ENCODE data around the gene VAV3. TPM values are rescaled to one million over a fixed set of nuclear protein-coding genes. Genes with fewer than 3 reads are reported as not detected.

The VAV3 gene
- total and polyA plus RNA-seq, 4 experiments from 2014 or later: 0.43 to 2.9 (median 1.8) TPM

DNA sequence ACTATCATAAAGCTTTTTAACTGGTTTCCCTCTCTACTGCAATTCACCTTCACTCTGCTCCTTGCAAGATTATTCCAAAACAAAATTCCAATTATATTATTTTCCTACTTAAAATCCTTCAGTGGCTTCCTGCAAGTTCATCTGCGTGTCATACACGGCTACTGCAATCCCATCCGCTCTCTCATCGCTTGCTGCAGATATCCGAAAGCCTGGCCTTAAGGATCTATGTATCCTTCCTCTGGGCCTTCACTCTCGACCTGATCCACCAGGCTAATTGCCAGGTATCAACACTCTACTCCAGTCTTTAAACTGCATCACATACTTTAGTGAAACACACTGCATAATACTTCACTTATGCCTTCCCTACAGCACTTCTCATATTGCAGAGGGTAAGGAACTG, 44.0 kb downstream of the VAV3 start:
- no peak overlapping the region for H3K27ac ChIP-seq (ENCODE audit: low read depth, low read length)
- Mint-ChIP-seq H3K4me1 (peaks cover 7 to 11% (median 10%) of the 10 kb centered on the region in 4 donors), H3K27ac (peak overlapping the region in 1 of 7 donors; percentile 58), H3K36me3 (no peaks in the 10 kb centered on the region), H3K4me3 (no peak overlapping the region), H3K9me3 (peaks cover 0 to 8% (median 4%) of the 10 kb centered on the region in 8 donors), H3K27me3 (peaks cover 0 to 4% of the 10 kb centered on the region in 2 donors)
- POLR2A ChIA-PET (ENCODE audit: partially characterized antibody): no interaction called here
- H3K9me3 ChIP-seq (ENCODE audit: control insufficient read depth in 1 of 2, low read length in 2 of 2): no peaks in the 10 kb centered on the region
- intact Hi-C loops (cut with micrococcal nuclease): no loop called here
- DNase-seq: no peak
- CTCF ChIA-PET (ENCODE audit: partially characterized antibody): interaction anchor here (0.5 kb wide), 1 partner anchor 148 kb away, joined by 3 read pairs; no protein-coding TSS in a partner anchor
- H3K4me3 ChIP-seq (ENCODE audit: low read length in 2 of 2): no peak overlapping the region
- peaks cover 11% of the 10 kb centered on the region for H3K4me1 ChIP-seq (ENCODE audit: insufficient read depth, low read length)
- H3K27me3 ChIP-seq (ENCODE audit: insufficient read depth, low read length): no peaks in the 10 kb centered on the region
- no peaks in the 10 kb centered on the region for H3K36me3 ChIP-seq (ENCODE audit: insufficient read depth, low read length)

DNA sequence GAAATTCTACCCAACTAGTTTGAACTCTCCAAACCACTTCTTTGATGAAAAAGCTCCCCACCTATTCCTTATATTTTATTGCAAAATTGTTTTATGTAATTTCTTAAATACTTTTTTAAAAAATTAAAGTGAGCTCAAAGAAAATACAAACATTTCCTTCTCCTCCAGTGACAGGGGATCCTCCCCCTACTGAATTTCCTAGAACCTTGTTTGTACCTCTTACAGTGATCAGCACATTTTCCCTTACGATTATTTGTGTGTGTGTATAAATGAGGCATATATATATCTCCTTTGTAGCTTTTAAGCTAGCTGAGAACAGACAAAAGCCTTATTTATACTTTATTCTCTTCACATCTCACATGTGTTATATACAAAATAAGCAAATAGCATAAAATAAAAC, 44.4 kb downstream of the VAV3 start:
- H3K27me3 ChIP-seq (ENCODE audit: insufficient read depth, low read length): no peaks in the 10 kb centered on the region
- CTCF ChIA-PET (ENCODE audit: partially characterized antibody): interaction anchor here (0.5 kb wide), 1 partner anchor 148 kb away, joined by 3 read pairs; no protein-coding TSS in a partner anchor
- no peak for DNase-seq
- no peak overlapping the region for H3K27ac ChIP-seq (ENCODE audit: low read depth, low read length)
- H3K27me3 Mint-ChIP-seq: peaks cover 0 to 4% of the 10 kb centered on the region in 2 donors
- no peaks in the 10 kb centered on the region for H3K9me3 ChIP-seq (ENCODE audit: control insufficient read depth in 1 of 2, low read length in 2 of 2)
- no peak overlapping the region for H3K4me3 ChIP-seq (ENCODE audit: low read length in 2 of 2)
- H3K4me3 Mint-ChIP-seq: no peak overlapping the region
- POLR2A ChIA-PET (ENCODE audit: partially characterized antibody): no interaction called here
- peaks cover 0 to 8% (median 4%) of the 10 kb centered on the region in 8 donors for H3K9me3 Mint-ChIP-seq
- intact Hi-C loops (cut with micrococcal nuclease): no loop called here
- no peaks in the 10 kb centered on the region for H3K36me3 ChIP-seq (ENCODE audit: insufficient read depth, low read length)
- peaks cover 11% of the 10 kb centered on the region for H3K4me1 ChIP-seq (ENCODE audit: insufficient read depth, low read length)
- H3K4me1 Mint-ChIP-seq: peaks cover 7 to 11% (median 10%) of the 10 kb centered on the region in 4 donors
- peaks cover 0 to 4% of the 10 kb centered on the region in 2 donors for H3K36me3 Mint-ChIP-seq
- no peak overlapping the region for H3K27ac Mint-ChIP-seq

DNA sequence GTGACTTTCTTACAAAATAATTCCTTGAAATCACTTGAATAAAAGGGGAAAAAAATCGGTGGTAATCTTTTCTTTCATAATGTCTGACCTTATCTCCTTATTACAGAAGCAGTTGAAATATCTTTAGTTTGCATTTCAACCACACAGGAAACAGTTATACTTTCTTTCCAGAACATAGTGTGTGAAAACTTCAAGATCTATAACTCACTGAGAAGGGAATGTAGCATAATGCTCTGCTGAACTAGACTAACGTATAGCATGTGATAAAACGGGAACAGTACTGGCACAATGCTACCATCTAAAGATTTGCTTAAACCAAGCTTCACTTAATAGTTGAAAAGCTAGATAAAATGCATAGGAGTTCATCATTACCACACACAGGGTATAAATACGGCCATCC, 45.0 kb downstream of the VAV3 start:
- Mint-ChIP-seq H3K4me3 (peak overlapping the region in 2 of 8 donors; percentile 19 to 21), H3K9me3 (peaks cover 0 to 8% (median 4%) of the 10 kb centered on the region in 8 donors), H3K27me3 (peaks cover 0 to 4% of the 10 kb centered on the region in 2 donors), H3K4me1 (peaks cover 7 to 11% (median 10%) of the 10 kb centered on the region in 4 donors), H3K36me3 (peaks cover 0 to 4% of the 10 kb centered on the region in 2 donors), H3K27ac (peak overlapping the region in 2 of 7 donors; percentile 14 to 22)
- H3K27ac ChIP-seq (ENCODE audit: low read depth, low read length): no peak overlapping the region
- CTCF ChIA-PET (ENCODE audit: partially characterized antibody): no interaction called here
- H3K4me1 ChIP-seq (ENCODE audit: insufficient read depth, low read length): peaks cover 11% of the 10 kb centered on the region
- intact Hi-C loops (cut with micrococcal nuclease): no loop called here
- H3K9me3 ChIP-seq (ENCODE audit: control insufficient read depth in 1 of 2, low read length in 2 of 2): no peaks in the 10 kb centered on the region
- POLR2A ChIA-PET (ENCODE audit: partially characterized antibody): no interaction called here
- H3K36me3 ChIP-seq (ENCODE audit: insufficient read depth, low read length): no peaks in the 10 kb centered on the region
- no peaks in the 10 kb centered on the region for H3K27me3 ChIP-seq (ENCODE audit: insufficient read depth, low read length)
- DNase-seq: no peak
- no peak overlapping the region for H3K4me3 ChIP-seq (ENCODE audit: low read length in 2 of 2)

DNA sequence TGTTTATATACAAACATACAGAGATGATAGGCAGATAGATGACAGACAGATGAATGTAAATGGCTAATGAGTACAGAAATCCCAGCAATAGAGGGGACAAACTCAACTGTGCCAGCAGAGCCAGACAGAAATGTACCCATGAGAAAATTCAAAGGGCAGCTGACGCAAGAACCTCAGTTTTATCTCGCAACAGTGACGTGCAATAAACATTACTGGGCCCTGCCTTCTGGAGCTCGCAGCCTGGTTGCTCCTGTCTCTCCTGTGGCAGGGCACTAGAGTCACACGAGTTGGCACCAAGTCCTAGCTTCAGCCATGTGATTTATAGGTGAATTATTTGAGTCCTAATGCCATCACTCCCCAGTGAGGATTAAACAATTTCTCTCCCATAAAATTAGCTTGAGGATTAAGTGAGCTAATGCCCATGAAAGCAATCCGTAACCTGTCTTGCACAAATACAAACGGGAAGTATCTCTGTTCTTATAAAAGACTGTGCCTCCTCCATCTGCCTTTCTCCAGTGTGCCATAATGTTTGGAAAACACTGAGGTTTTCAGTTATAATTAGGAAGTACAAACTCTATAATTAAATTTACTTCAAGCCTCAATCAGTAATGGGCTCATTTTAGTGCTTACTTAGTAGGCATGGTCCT, 50.7 kb downstream of the VAV3 start:
- peaks cover 0 to 4% of the 10 kb centered on the region in 2 donors for H3K36me3 Mint-ChIP-seq
- Histone ChIP-seq H3K9me3 (ENCODE audit: control insufficient read depth in 1 of 2, low read length in 2 of 2) (no peaks in the 10 kb centered on the region), H3K36me3 (ENCODE audit: insufficient read depth, low read length) (no peaks in the 10 kb centered on the region), H3K27ac (ENCODE audit: low read depth, low read length) (no peak overlapping the region), H3K4me1 (ENCODE audit: insufficient read depth, low read length) (no peaks in the 10 kb centered on the region), H3K27me3 (ENCODE audit: insufficient read depth, low read length) (no peaks in the 10 kb centered on the region), H3K4me3 (ENCODE audit: low read length in 2 of 2) (no peak overlapping the region)
- H3K9me3 Mint-ChIP-seq: peaks cover 0 to 8% (median 4%) of the 10 kb centered on the region in 8 donors
- ChIA-PET POLR2A (ENCODE audit: partially characterized antibody) (no interaction called here), CTCF (ENCODE audit: partially characterized antibody) (no interaction called here)
- no peak overlapping the region for H3K27ac Mint-ChIP-seq
- peaks cover 0 to 4% of the 10 kb centered on the region in 2 donors for H3K27me3 Mint-ChIP-seq
- H3K4me3 Mint-ChIP-seq: no peak overlapping the region
- DNase-seq: no peak
- intact Hi-C loops (cut with micrococcal nuclease): no loop called here
- peaks cover 0 to 4% (median 1%) of the 10 kb centered on the region in 4 donors for H3K4me1 Mint-ChIP-seq

DNA sequence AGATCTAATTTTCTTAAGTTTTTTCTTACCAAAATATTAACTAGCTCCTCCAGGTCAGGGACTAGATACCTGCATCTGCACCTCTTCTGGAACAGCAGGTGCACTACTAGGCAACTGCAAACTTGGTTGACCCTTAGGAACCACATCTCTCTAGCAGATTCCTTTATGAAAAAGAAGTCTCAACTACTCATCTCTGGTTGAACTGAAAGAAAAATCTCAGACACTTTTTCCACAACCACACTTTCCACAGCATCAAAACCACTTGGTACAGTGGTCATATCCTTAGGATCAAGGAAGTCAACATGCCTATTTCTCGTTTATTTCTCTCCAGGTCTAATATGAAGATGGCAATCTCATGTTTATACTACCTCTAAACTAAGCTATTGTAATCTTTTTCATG, 52.3 kb downstream of the VAV3 start:
- Histone ChIP-seq H3K4me1 (ENCODE audit: insufficient read depth, low read length) (no peaks in the 10 kb centered on the region), H3K27me3 (ENCODE audit: insufficient read depth, low read length) (no peaks in the 10 kb centered on the region), H3K4me3 (ENCODE audit: low read length in 2 of 2) (no peak overlapping the region), H3K9me3 (ENCODE audit: control insufficient read depth in 1 of 2, low read length in 2 of 2) (no peaks in the 10 kb centered on the region), H3K36me3 (ENCODE audit: insufficient read depth, low read length) (no peaks in the 10 kb centered on the region), H3K27ac (ENCODE audit: low read depth, low read length) (no peak overlapping the region)
- Mint-ChIP-seq H3K27me3 (no peaks in the 10 kb centered on the region), H3K4me1 (peaks cover 0 to 4% (median 1%) of the 10 kb centered on the region in 4 donors), H3K27ac (no peak overlapping the region), H3K36me3 (peaks cover 0 to 4% of the 10 kb centered on the region in 2 donors), H3K4me3 (no peak overlapping the region), H3K9me3 (peaks cover 0 to 3% (median 0%) of the 10 kb centered on the region in 8 donors)
- intact Hi-C loops (cut with micrococcal nuclease): no loop called here
- ChIA-PET CTCF (ENCODE audit: partially characterized antibody) (no interaction called here), POLR2A (ENCODE audit: partially characterized antibody) (no interaction called here)
- DNase-seq: no peak

DNA sequence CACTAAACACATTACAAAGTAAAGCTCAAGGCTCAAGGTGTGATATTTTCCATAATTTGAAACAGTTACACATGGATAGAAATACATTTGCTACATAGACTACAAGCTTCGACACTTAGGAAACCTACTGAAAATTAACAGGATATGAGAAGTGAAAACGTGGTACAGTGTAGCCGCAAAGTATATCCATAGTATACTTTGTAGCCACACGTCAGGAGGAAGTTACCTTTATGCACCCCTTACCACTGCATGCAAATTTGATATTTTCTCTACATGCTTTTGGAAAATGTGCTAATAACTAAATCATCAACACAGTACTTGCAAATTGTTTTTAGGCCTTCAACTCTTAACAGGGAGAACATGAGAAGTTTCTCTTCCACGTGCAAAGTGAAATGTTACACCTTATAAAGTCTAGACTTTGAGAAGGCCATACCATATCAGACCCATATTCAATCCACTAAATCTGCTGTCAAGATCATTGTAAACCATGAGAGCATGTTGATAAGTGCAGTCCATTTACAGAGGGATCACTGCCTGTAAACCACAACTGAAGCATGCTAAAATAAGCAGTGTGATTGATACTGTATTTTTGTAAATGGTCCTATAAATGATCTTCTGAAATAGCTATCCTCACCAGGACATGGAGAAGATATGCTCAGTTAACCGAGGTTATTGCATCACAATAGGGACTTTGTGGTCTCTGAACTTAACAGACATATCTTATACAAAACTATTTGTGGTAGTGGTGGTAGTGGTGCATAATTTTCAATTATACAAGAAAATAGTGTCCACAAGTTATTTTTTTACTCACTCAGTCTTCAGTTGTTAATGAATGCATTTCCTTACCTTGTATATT, 64.7 kb downstream of the VAV3 start:
- peak overlapping the region in 1 of 8 donors; percentile 19 for H3K4me3 Mint-ChIP-seq

DNA sequence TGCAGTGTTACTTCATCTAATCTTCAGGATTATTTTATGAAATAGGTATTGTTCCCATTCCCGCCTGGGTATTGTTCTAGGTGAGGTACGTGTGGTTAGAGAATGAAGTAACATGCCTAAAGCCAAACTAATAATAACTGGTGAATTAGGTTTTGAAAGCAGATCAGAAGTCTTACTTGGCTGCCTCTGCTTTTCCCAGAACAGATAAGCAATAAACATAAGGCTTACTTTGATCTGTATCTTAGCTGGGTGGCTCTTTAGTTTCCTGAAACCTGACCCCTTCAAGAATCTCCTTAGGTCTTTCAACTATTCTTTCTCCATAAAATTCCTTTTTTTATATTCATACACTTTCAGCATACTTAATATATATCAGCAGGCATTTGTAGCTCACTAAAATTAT, 65.3 kb downstream of the VAV3 start:
- Histone ChIP-seq H3K27ac (ENCODE audit: low read depth, low read length) (no peak overlapping the region), H3K4me3 (ENCODE audit: low read length in 2 of 2) (no peak overlapping the region), H3K9me3 (ENCODE audit: control insufficient read depth in 1 of 2, low read length in 2 of 2) (no peaks in the 10 kb centered on the region), H3K4me1 (ENCODE audit: insufficient read depth, low read length) (peaks cover 13% of the 10 kb centered on the region), H3K27me3 (ENCODE audit: insufficient read depth, low read length) (no peaks in the 10 kb centered on the region), H3K36me3 (ENCODE audit: insufficient read depth, low read length) (no peaks in the 10 kb centered on the region)
- Mint-ChIP-seq H3K4me1 (peaks cover 9 to 29% (median 19%) of the 10 kb centered on the region in 4 donors), H3K9me3 (no peaks in the 10 kb centered on the region), H3K27me3 (no peaks in the 10 kb centered on the region), H3K27ac (peak overlapping the region in 1 of 7 donors; percentile 2), H3K36me3 (no peaks in the 10 kb centered on the region), H3K4me3 (peak overlapping the region in 1 of 8 donors; percentile 19)
- intact Hi-C loops (cut with micrococcal nuclease): loop anchor here (10.0 kb wide), 1 partner anchor 65 kb away; the partner anchor contains the start of gene VAV3
- no peak for DNase-seq
- ChIA-PET POLR2A (ENCODE audit: partially characterized antibody) (no interaction called here), CTCF (ENCODE audit: partially characterized antibody) (no interaction called here)

More for the DNA sequence above, 64.7 kb downstream of the VAV3 start:
- peak overlapping the region in 2 of 7 donors; percentile 2 to 43 for H3K27ac Mint-ChIP-seq
- no peaks in the 10 kb centered on the region for H3K9me3 Mint-ChIP-seq
- Histone ChIP-seq H3K36me3 (ENCODE audit: insufficient read depth, low read length) (no peaks in the 10 kb centered on the region), H3K27ac (ENCODE audit: low read depth, low read length) (no peak overlapping the region), H3K4me1 (ENCODE audit: insufficient read depth, low read length) (peaks cover 13% of the 10 kb centered on the region), H3K4me3 (ENCODE audit: low read length in 2 of 2) (no peak overlapping the region), H3K9me3 (ENCODE audit: control insufficient read depth in 1 of 2, low read length in 2 of 2) (no peaks in the 10 kb centered on the region), H3K27me3 (ENCODE audit: insufficient read depth, low read length) (no peaks in the 10 kb centered on the region)
- no peaks in the 10 kb centered on the region for H3K27me3 Mint-ChIP-seq
- DNase-seq: peak in 1 of 5 donors; percentile 1
- peaks cover 9 to 25% (median 18%) of the 10 kb centered on the region in 4 donors for H3K4me1 Mint-ChIP-seq
- ChIA-PET POLR2A (ENCODE audit: partially characterized antibody) (no interaction called here), CTCF (ENCODE audit: partially characterized antibody) (interaction anchor here (1.4 to 1.5 kb wide), 2 partner anchors 10 to 64 kb away, joined by 4 to 5 read pairs; no protein-coding TSS in a partner anchor)
- no peaks in the 10 kb centered on the region for H3K36me3 Mint-ChIP-seq
- intact Hi-C loops (cut with micrococcal nuclease): no loop called here

Measured in CD4-positive, alpha-beta memory T cell (primary cell).